Stomach smooth muscle (tissue), 2 donors: ENCODE data around the gene NBPF4.
"Not testable (repeated sequence)": the region's sequence is repeated elsewhere in the genome, so short reads cannot be mapped to it uniquely, and the experiment has no call there.

Source experiments
- H3K27ac ChIP-seq: one replicate; pipeline ENCODE4 v1.7.0; 2013; ENCODE audit warnings: mild to moderate bottlenecking, low read length, inconsistent platforms
- H3K27me3 ChIP-seq, 2 donors: one replicate each; pipeline ENCODE4 v1.7.0; 2013; ENCODE audit warnings: low read length in 2 of 2; ENCODE audit not compliant: insufficient read depth in 2 of 2, control insufficient read depth in 1 of 2
- H3K36me3 ChIP-seq, 2 donors: one replicate each; pipeline ENCODE4 v1.7.0; 2013; ENCODE audit warnings: low read length in 2 of 2; ENCODE audit not compliant: control insufficient read depth in 2 of 2, insufficient read depth in 2 of 2
- H3K4me1 ChIP-seq: one replicate; pipeline ENCODE4 v1.7.0; 2013; ENCODE audit warnings: low read length; ENCODE audit not compliant: control insufficient read depth, insufficient read depth
- H3K4me3 ChIP-seq, 2 donors: one replicate each; pipeline ENCODE4 v1.7.0; 2013; ENCODE audit warnings: low read length in 2 of 2
- H3K9ac ChIP-seq, 2 donors: one replicate each; pipeline ENCODE4 v1.7.0; 2013; ENCODE audit warnings: low read length in 2 of 2, mild to moderate bottlenecking in 1 of 2
- H3K9me3 ChIP-seq, 2 donors: one replicate each; pipeline ENCODE4 v1.7.0; 2013; ENCODE audit warnings: low read length in 2 of 2; ENCODE audit not compliant: control insufficient read depth in 2 of 2
- donor health status: healthy.
- donor health status: Pancreatic carcinoma.

The NBPF4 gene

GRCh38 chr1:108209456-108210108, 34.3 kb downstream of the NBPF4 start:
- no peaks in the 10 kb centered on the region for H3K4me1 ChIP-seq
- H3K4me3 ChIP-seq, result no peak overlapping the region
- H3K9ac ChIP-seq, result no peak overlapping the region
- no peaks in the 10 kb centered on the region for H3K36me3 ChIP-seq
- H3K27me3 ChIP-seq, result peaks cover 5 to 10% of the 10 kb centered on the region in 2 donors
- H3K9me3 ChIP-seq, result no peaks in the 10 kb centered on the region
- H3K27ac ChIP-seq, result no peak overlapping the region

- no peaks in the 10 kb centered on the region for H3K9me3 ChIP-seq
- peaks cover 5 to 10% of the 10 kb centered on the region in 2 donors for H3K27me3 ChIP-seq
- H3K36me3 ChIP-seq, result no peaks in the 10 kb centered on the region
- H3K9ac ChIP-seq, result no peak overlapping the region
- H3K4me3 ChIP-seq, result no peak overlapping the region
- no peaks in the 10 kb centered on the region for H3K4me1 ChIP-seq
- H3K27ac ChIP-seq, result no peak overlapping the region
Observed at GRCh38 chr1:108208724-108209446, 35.0 kb downstream of the NBPF4 start.

DNA sequence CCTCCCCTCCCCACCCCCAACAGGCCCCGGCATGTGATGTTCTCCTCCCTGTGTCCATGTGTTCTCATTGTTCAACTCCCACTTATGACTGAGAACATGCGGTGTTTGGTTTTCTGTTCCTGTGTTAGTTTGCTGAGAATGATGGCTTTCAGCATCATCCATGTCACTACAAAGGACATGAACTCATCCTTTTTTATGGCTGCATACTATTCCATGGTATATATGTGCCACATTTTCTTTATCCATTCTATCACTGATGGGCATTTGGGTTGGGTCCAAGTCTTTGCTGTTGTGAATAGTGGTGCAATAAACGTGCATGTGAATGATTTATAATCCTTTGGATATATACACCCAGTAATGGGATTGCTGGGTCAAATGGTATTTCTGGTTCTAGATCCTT, 40.3 kb downstream of the NBPF4 start:
- H3K4me1 ChIP-seq, H3K9me3 ChIP-seq, H3K27ac ChIP-seq, H3K27me3 ChIP-seq, H3K36me3 ChIP-seq, H3K9ac ChIP-seq, H3K4me3 ChIP-seq: not testable (repeated sequence)

DNA sequence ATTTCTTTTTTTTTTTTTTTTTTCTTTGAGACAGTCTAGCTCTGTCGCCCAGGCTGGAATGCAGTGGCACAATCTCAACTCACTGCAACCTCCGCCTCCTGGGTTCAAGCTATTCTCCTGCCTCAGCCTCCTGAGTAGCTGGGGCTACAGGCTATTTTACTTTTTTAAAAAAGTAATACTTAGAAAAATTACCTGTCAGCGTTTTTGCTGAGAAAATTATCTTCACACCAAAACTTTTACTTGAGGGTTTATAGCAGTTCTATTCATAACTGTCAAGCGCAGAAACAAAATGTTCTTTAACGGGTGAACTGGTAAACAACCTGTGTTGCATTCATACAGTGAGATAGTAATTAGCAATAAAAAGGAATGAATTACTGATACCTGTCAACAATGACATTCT, 42.2 kb downstream of the NBPF4 start:
- Histone ChIP-seq H3K9ac (no peak overlapping the region), H3K27ac (no peak overlapping the region), H3K4me1 (no peaks in the 10 kb centered on the region), H3K27me3 (no peaks in the 10 kb centered on the region), H3K36me3 (peaks cover 0 to under 1% of the 10 kb centered on the region in 2 donors), H3K4me3 (no peak overlapping the region), H3K9me3 (no peaks in the 10 kb centered on the region)

DNA sequence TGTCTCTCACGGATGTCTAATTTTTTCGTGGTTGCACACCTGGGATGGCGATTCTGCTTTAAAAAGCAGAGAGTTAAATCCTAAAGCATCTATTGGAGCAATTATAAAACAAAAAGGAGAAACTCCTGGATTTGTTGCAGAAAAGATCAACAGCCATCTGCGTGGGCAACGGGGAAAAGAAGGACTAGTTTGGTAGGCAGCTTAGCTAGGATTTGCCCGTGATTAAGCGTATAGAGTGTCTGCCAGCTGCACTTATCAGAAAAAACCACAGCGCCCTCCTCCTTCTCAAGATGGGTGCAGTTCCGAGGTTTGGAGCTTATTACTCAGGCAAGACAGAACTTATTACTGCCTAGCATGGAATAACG, 43.2 kb downstream of the NBPF4 start:
- no peaks in the 10 kb centered on the region for H3K9me3 ChIP-seq
- H3K4me1 ChIP-seq, result no peaks in the 10 kb centered on the region
- H3K27me3 ChIP-seq, result no peaks in the 10 kb centered on the region
- peak overlapping the region; percentile 70 to 80 for H3K9ac ChIP-seq
- H3K27ac ChIP-seq, result peak overlapping the region; percentile 53
- peak overlapping the region; percentile 93 to 94 for H3K4me3 ChIP-seq
- peaks cover 0 to 3% of the 10 kb centered on the region in 2 donors for H3K36me3 ChIP-seq

- Histone ChIP-seq H3K27ac (peak within 1 kb of the TSS; percentile 53), H3K36me3 (peaks cover 0 to 3% of the 10 kb centered on the region in 2 donors), H3K4me1 (no peaks in the 10 kb centered on the region), H3K27me3 (no peaks in the 10 kb centered on the region), H3K9ac (peak within 1 kb of the TSS; percentile 70 to 80), H3K4me3 (peak within 1 kb of the TSS; percentile 93 to 94), H3K9me3 (no peaks in the 10 kb centered on the region)
Observed at GRCh38 chr1:108199781-108200686, 43.8 kb downstream of the NBPF4 start, which contains the start of gene SLC25A24. SLC25A24 (minus strand) TSS chr1:108200343; CDS start chr1:108200138, 205 bp downstream.

DNA sequence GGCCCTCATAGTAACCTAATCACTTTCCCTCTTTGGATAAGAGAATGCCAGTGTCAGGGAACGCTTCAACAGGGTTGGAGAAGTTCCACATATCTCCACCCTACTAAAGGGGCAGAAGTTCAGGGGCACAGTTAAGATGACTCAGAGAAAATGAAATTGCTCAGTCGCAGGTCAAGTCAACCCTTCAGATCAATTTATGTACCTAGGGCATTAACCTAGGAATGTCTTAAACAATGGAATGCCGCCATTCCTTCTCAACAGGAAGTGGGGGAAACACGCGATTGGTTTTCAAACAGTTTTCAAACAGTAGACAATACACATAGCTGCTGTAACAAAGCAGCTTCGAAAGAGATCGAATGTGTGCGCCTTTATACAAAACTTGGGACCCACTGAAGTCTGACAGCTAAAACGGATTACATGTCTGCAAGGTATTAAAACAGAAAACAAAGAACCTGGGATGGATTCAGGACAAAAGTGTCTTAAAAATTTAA, 44.6 kb downstream of the NBPF4 start:
- no peaks in the 10 kb centered on the region for H3K9me3 ChIP-seq
- peak overlapping the region; percentile 70 to 71 for H3K9ac ChIP-seq
- no peaks in the 10 kb centered on the region for H3K4me1 ChIP-seq
- peak overlapping the region; percentile 42 for H3K27ac ChIP-seq
- H3K27me3 ChIP-seq, result no peaks in the 10 kb centered on the region
- peaks cover 0 to 3% of the 10 kb centered on the region in 2 donors for H3K36me3 ChIP-seq
- H3K4me3 ChIP-seq, result peak overlapping the region; percentile 93 to 94

- H3K9ac ChIP-seq, result no peak overlapping the region
- H3K9me3 ChIP-seq, result no peaks in the 10 kb centered on the region
- H3K4me1 ChIP-seq, result no peaks in the 10 kb centered on the region
- H3K27me3 ChIP-seq, result no peaks in the 10 kb centered on the region
- H3K36me3 ChIP-seq, result peaks cover 0 to 3% of the 10 kb centered on the region in 2 donors
- no peak overlapping the region for H3K27ac ChIP-seq
- H3K4me3 ChIP-seq, result no peak overlapping the region
Observed at GRCh38 chr1:108194051-108194450, 49.8 kb downstream of the NBPF4 start.

GRCh38 chr1:108193333-108193732, 50.5 kb downstream of the NBPF4 start:
- Histone ChIP-seq H3K4me1 (no peaks in the 10 kb centered on the region), H3K9ac (no peak overlapping the region), H3K9me3 (no peaks in the 10 kb centered on the region), H3K36me3 (peaks cover 0 to 3% of the 10 kb centered on the region in 2 donors), H3K4me3 (no peak overlapping the region), H3K27ac (no peak overlapping the region), H3K27me3 (no peaks in the 10 kb centered on the region)

- H3K27me3 ChIP-seq, result no peaks in the 10 kb centered on the region
- no peaks in the 10 kb centered on the region for H3K9me3 ChIP-seq
- no peak overlapping the region for H3K4me3 ChIP-seq
- no peak overlapping the region for H3K27ac ChIP-seq
- no peak overlapping the region for H3K9ac ChIP-seq
- H3K36me3 ChIP-seq, result peaks cover 0 to 3% of the 10 kb centered on the region in 2 donors
- H3K4me1 ChIP-seq, result no peaks in the 10 kb centered on the region
Observed at GRCh38 chr1:108192581-108192980, 51.3 kb downstream of the NBPF4 start.
